AG20443 (cell line): ENCODE data around the gene FDX1.

Source experiments
- DNase-seq: peaks from one replicate; pipeline ENCODE4 v3.0.0; 2012; ENCODE audit warnings: low spot score, mixed read lengths

Gene FDX1

DNA sequence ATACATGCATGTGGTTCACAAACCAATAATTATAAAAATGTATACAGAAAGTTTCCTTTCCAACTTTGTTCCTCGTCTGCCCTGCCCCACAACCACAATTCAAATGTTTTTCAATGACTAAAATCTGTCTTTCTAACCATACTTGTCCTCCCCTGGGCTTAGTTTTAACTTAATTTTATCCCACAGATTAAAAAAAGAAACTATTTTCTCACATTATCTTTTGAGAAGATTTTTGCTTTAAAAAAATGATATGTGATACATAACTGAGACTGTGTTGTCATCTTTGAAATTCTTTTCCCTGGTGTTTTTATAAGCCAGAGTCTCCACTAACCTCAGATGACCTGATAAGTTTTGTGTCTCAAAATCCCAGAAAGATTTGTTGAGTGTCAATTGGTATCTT is 79.0 kb downstream of the FDX1 start:
- DNase-seq: no peak

DNA sequence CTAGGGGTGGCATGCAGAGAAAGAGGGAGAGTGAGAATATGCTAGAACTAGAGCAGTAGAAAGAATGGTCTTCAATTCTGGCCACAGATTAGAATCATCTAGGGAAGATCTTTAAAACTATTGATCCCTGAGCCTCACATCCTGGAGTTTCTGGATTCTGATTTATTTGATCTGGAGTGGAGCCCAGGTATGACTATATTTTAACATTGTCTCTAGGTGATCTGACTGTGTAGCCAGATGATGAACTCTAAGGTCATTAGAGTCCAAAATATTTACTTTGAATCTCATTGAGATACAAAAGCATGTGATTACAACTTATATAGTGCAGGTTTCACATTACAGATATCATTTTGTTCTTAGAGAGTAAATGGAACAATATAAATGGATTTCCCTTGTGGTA is 79.7 kb downstream of the FDX1 start:
- DNase-seq: no peak

DNA sequence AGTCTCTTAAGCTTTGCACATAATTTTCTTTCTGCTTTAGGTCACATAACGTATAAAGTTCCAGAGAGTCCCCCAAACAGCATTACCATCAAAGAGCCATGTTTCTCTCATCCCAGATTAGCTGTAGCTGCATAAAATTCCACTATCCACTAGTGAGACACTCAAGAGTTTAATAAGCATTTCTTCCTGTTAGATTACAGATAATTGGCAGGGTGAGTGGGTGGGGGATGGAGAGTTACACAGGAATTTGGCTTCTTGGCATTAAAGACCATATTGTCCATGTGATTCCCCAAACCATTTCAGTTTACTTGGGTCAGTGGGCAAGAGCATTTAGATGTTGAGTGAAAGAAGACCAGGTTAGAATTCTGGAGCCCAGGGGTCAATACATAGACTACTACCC is 82.3 kb downstream of the FDX1 start:
- no peak for DNase-seq

GRCh38 chr11:110513259-110513801 is 83.6 kb downstream of the FDX1 start:
- DNase-seq: peak; percentile 38

DNA sequence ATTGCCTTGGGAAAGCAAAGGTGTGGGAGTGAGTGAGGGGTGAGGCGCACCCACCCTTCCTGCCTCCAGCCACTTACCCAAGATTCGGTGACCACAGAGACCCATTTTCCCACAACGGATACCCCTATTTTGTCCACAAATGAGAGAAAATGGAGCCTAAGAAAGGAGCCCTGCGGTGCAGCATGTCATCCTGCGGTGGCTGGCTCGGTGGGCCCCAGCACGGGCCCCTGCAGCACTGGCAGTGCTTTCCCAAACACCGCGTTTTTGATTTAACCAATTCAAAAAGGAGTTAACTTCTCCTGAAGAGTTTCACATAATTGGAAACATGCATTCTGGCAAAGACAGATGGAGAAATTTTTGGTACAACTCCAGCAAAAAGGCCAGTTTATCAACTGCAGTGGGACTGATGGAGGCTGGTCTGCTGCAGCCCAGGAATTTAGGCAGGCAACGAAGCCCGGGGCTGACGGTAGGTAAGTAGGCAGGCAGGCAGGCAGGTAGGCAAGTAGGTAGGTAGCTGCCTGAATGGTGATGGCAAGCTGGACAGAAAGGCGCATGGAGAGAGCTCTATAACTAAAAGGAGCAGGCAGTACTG is 84.2 kb downstream of the FDX1 start:
- DNase-seq: peak; percentile 61
